ENCODE data around the gene OLR1. TPM values are rescaled to one million over a fixed set of nuclear protein-coding genes. Genes with fewer than 3 reads are reported as not detected.
A peak's percentile ranks its signal among the peaks of the same experiment; 100 is the strongest.
"Not testable (repeated sequence)": the region's sequence is repeated elsewhere in the genome, so short reads cannot be mapped to it uniquely, and the experiment has no call there.

The OLR1 gene
- not detected in 2 replicates for total RNA-seq

- DNase-seq (ENCODE audit: low read depth in 2 of 2), result no peak
Observed at GRCh38 chr12:10171973-10172728, at the start of gene OLR1. OLR1 (minus strand) TSS chr12:10172132; CDS start chr12:10172077, 55 bp downstream.

DNA sequence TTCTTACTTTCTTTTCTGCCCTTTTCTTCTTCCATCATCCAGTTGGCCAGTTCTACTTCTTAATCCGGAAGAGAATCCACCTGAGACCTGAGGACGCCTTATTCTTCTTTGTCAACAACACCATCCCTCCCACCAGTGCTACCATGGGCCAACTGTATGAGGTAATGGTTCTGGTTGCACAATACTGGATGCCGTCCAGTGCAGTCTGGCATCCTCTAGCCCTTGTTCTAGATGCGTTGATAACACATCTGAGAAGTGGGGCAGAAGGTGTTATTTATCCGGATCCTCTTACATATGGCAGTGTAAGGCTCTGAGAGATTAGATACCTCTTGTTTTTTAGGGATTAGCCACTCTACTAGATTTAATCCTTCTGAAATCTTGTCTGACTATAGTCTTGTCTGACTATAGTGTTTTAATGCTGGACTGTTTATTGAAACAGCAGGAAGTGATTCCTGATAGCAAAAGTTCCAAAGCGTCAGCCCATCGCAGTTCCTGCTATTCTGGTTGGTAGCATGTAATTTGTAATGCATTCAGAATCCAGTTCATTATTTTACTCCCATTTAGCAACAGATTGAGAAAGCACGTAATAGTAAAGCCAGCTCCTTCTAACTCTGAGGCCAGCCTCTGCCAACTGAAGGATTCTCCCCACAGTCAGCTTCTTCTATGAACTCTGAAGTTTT is 48.6 kb upstream of the OLR1 start:
- DNase-seq (ENCODE audit: low read depth in 2 of 2), result peak; percentile 89 to 91

DNA sequence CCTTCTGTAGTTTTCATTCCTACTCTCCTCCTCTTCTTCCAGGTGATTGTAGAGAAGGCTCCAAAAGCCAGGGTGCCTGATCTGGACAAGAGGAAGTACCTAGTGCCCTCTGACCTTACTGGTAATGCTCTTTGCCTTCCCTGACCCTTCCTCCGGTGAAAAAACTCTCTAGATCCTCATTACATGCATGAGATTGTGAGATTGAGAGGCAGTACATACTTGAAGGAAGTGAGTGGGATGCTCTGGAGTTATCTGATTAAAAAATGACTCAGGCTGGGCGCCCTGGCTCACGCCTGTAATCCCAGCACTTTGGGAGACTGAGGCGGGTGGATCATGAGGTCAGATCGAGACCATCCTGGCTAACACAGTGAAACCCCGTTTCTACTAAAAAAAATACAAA is 46.1 kb upstream of the OLR1 start:
- no peak for DNase-seq (ENCODE audit: low read depth in 2 of 2)

DNA sequence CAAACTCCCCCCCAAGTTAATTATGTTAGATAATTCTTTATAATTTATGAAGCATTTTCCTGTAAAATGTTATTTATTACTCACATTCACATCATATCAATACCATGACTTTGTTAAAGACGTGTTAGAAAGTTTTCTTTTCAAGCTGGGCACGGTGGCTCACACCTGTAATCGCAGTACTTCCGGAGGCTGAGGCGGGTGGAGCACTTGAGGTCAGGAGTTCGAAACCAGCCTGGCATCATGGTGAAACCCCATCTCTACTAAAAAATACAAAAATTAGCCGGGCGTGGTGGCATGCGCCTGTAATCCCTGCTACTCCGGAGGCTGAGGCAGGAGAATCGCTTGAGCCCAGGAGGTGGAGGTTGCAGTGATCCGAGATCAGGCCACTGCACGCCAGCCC is 44.0 kb upstream of the OLR1 start:
- DNase-seq (ENCODE audit: low read depth in 2 of 2), result not testable (repeated sequence)

- no peak for DNase-seq (ENCODE audit: low read depth in 2 of 2)
Observed at GRCh38 chr12:10215436-10215835, 43.5 kb upstream of the OLR1 start.

GRCh38 chr12:10214895-10215267 is 42.9 kb upstream of the OLR1 start:
- no peak for DNase-seq (ENCODE audit: low read depth in 2 of 2)

- DNase-seq (ENCODE audit: low read depth in 2 of 2), result peak in 1 of 2 donors; percentile 65
Observed at GRCh38 chr12:10214136-10214894, 42.4 kb upstream of the OLR1 start.

DNA sequence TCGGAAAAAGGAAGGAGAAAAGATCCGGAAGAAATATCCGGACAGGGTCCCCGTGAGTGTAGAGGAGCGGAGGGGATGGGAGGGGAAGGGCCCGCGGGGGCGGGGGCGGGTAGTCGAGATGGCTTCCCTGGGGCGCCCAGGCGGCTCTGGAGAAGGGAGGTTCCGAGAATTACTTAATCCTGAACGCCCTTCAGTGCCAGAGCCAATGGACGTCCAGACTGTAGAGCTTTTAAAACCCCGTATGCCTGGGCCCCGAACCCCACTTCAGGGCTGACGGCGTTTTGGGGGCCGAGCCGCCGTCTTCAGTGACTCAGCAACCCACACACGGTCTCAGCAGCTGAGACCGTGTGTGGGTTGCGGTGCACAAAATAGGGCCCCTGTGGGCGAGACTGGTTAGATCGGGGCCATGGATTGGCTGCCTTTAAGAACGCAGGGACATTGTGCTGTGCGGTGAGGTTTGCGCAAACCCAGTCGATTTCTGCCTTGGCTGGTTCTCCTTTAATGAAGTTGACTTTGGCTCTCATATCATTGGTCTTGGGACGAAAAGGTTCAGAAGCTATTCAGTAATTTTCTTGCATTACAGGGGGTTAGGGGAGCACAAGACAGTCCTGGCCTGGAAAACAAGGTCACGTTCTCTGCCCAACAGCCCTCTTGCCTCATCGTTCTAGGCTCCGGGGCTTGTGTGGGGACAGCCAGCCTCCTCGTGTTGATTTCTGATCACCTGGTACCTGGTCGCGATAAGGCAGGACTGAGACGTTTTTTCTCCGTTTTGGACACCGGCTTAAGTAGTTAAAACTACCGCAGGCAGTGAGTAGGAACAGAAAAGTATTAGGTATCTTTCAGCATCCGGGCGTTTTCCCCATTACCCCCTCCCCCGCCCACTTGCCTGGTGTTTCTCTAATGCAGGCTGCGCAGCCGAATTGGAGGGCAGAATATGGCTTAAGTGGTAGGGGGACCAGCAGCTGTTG is 41.5 kb upstream of the OLR1 start:
- DNase-seq (ENCODE audit: low read depth in 2 of 2), result peak; percentile 46 to 70

DNA sequence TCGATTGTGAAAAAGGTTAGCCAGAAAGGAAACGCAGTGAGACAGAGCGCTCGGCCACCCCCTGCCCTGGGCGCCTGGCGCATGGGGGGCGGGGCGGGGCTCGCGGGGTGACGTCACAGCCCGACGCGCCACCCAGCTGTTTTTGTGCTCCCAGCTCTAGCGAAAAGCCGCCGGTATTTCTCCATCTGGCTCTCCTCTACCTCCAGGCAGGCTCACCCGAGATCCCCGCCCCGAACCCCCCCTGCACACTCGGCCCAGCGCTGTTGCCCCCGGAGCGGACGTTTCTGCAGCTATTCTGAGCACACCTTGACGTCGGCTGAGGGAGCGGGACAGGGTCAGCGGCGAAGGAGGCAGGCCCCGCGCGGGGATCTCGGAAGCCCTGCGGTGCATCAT is 40.8 kb upstream of the OLR1 start, which contains the start of gene GABARAPL1:
TSS of gene GABARAPL1 (plus strand) at position 139 of the 393 bp plus-strand sequence. CDS start at position 392, 253 bp downstream.
- DNase-seq (ENCODE audit: low read depth in 2 of 2), result peak in 1 of 2 donors; percentile 89

GRCh38 chr12:10211940-10212738 is 40.2 kb upstream of the OLR1 start:
- peak; percentile 97 to 100 for DNase-seq (ENCODE audit: low read depth in 2 of 2)

- no peak for DNase-seq (ENCODE audit: low read depth in 2 of 2)
Observed at GRCh38 chr12:10211101-10211939, 39.4 kb upstream of the OLR1 start.

GRCh38 chr12:10210225-10210624 is 38.3 kb upstream of the OLR1 start:
- no peak for DNase-seq (ENCODE audit: low read depth in 2 of 2)

GRCh38 chr12:10207136-10207535 is 35.2 kb upstream of the OLR1 start:
- peak; percentile 35 to 81 for DNase-seq (ENCODE audit: low read depth in 2 of 2)

- peak in 1 of 2 donors; percentile 62 for DNase-seq (ENCODE audit: low read depth in 2 of 2)
Observed at GRCh38 chr12:10205220-10205807, 33.4 kb upstream of the OLR1 start.

DNA sequence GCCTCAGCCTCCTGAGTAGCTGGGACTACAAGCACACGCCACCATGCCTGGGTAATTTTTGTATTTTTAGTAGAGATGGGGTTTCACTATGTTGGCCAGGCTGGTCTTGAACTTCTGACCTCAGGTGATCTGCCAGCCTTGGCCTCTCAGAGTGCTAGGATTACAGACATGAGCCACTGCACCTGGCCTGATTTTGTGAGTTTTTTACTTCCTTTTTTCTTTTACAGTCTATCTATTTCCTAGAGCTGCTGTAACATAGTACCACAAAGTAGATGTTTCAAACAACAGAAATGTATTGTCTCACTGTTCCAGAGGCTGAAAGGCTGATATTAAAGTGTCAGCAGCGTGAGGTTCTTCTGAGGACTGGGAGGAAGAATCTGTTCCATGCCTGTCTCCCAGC is 32.6 kb upstream of the OLR1 start:
- not testable (repeated sequence) for DNase-seq (ENCODE audit: low read depth in 2 of 2)

- no peak for DNase-seq (ENCODE audit: low read depth in 2 of 2)
Observed at GRCh38 chr12:10197879-10198278, 25.9 kb upstream of the OLR1 start.

DNA sequence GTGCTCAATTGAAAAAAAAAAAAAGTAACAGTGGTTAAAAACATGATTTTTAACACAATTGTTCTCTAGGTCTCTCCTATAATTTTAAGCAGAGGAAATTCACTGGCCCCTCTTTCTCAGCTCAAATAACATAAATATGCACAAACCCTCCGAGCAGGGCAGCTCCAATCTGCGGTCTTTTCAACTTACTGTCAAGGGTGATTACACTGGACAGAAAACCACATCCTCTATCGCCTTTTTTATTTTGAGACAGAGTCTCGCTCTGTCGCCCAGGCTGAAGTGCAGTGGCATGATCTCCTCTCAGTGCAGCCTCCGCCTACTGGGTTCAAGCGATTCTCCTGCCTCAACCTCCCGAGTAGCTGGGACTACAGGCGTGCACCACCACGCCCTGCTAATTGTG is 24.3 kb upstream of the OLR1 start:
- DNase-seq (ENCODE audit: low read depth in 2 of 2), result no peak

- DNase-seq (ENCODE audit: low read depth in 2 of 2), result no peak
Observed at GRCh38 chr12:10194160-10194670, 22.3 kb upstream of the OLR1 start.

GRCh38 chr12:10191865-10192264 is 19.9 kb upstream of the OLR1 start:
- no peak for DNase-seq (ENCODE audit: low read depth in 2 of 2)
